HepG2 (cell line): ENCODE data around the gene RNF114. TPM values are rescaled to one million over a fixed set of nuclear protein-coding genes. Genes with fewer than 3 reads are reported as not detected.

Experiments used
- GPBP1L1 ChIP-seq: sonication (generic); formaldehyde crosslinking; IDR thresholded peaks from 2 replicates; pipeline ENCODE4 v1.5.0; 2020; ENCODE audit warnings: mild to moderate bottlenecking, missing genetic modification reagents
- IKZF5 ChIP-seq: IDR thresholded peaks from 2 replicates; pipeline ENCODE4 v1.6.1; 2018; ENCODE audit warnings: missing genetic modification reagents, mild to moderate bottlenecking, missing compliant biosample characterization
- MAX ChIP-seq: IDR thresholded peaks from 2 replicates; pipeline ENCODE4 v1.6.1; 2012; ENCODE audit warnings: inconsistent platforms
- NFYB ChIP-seq: sonication (generic); formaldehyde crosslinking; IDR thresholded peaks from 2 replicates; pipeline ENCODE4 v1.4.0; 2020; ENCODE audit warnings: missing genetic modification reagents
- RFX1 ChIP-seq: fragments of 450-650 bp; IDR thresholded peaks from 2 replicates; pipeline ENCODE4 v1.6.1; 2017
- SMAD9 ChIP-seq: sonication (generic); formaldehyde crosslinking; IDR thresholded peaks from 2 replicates; pipeline ENCODE4 v1.5.1; 2020; ENCODE audit warnings: mild to moderate bottlenecking, missing genetic modification reagents
- SOX6 ChIP-seq, 2 experiments: fragments of 450-650 bp in 1 of 2; sonication (generic) in 1 of 2; formaldehyde crosslinking in 1 of 2; IDR thresholded peaks; 2 replicates each; pipeline versions ENCODE4 v1.4.0 to v1.6.1; 2017 to 2020; ENCODE audit warnings: antibody characterized with exemption in 1 of 2, mild to moderate bottlenecking in 1 of 2, missing genetic modification reagents in 1 of 2
- SRSF4 ChIP-seq: fragments of 200-400 bp; formaldehyde crosslinking; IDR thresholded peaks from one replicate; pipeline ENCODE4 v1.6.1; 2018; ENCODE audit warnings: mild to moderate bottlenecking, low read depth, low read length, moderate library complexity; ENCODE audit not compliant: poor library complexity, severe bottlenecking
- TCF7L2 ChIP-seq: IDR thresholded peaks from 2 replicates; pipeline ENCODE4 v1.6.1; 2011; ENCODE audit warnings: mild to moderate bottlenecking, low read depth, low read length, moderate library complexity
- polyA plus RNA-seq, 8 experiments: library from polyadenylated mRNA; depleted of rRNA in 3 of 8; stranded (reverse) in 7 of 8; unstranded in 1 of 8; fragments of >200 nt; fragmentation: Illumina TruSeq in 4 of 8; extraction: Trizol in 4 of 8; gene quantifications; 2 replicates each; pipeline versions ENCODE4 v1.2.1 to v1.2.3, GENCODE V29; 2011 to 2016; ENCODE audit warnings: low read depth in 4 of 8, missing spikeins in 1 of 8, mixed read lengths in 1 of 8; ENCODE audit not compliant: insufficient read depth in 1 of 8
- total RNA-seq, 5 experiments: library from RNA; depleted of rRNA; stranded (reverse); fragments of >200 nt; fragmentation: Illumina TruSeq; extraction: Trizol; gene quantifications; 2 replicates each; pipeline ENCODE4 v1.2.3, GENCODE V29; 2016; ENCODE audit warnings: low read depth in 1 of 5
- TF ChIP-seq, protein P1 (sequence below): sonication (generic); formaldehyde crosslinking; IDR thresholded peaks from 2 replicates; pipeline ENCODE4 v1.8.1; 2023; ENCODE audit warnings: mild to moderate bottlenecking, missing genetic modification reagents
- TF ChIP-seq, protein P2 (sequence below): IDR thresholded peaks from 2 replicates; pipeline ENCODE4 v1.6.1; 2016; ENCODE audit warnings: low read depth, missing genetic modification reagents, missing compliant biosample characterization
- TF ChIP-seq, protein P3 (sequence below): sonication (generic); formaldehyde crosslinking; IDR thresholded peaks from 2 replicates; pipeline ENCODE4 v1.9.0; 2022; ENCODE audit warnings: low read depth, missing genetic modification reagents
- TF ChIP-seq, protein P4 (sequence below): sonication (generic); formaldehyde crosslinking; IDR thresholded peaks from 2 replicates; pipeline ENCODE4 v1.4.0; 2020; ENCODE audit warnings: mild to moderate bottlenecking, missing genetic modification reagents

The RNF114 gene
- total and polyA plus RNA-seq, 2 of the 13 experiments (the other 11 are each of a cell fraction or from before 2014, with no cell fraction given) = 119 to 126 TPM

- TF ChIP-seq GPBP1L1 (CRISPR knock-in tag) (no peak), TCF7L2 (no peak), SRSF4 (no peak), SOX6 (IDR thresholded peaks at IDR 0.05) (no peak), SOX6 (CRISPR knock-in tag; IDR thresholded peaks at IDR 0.05) (peak; percentile 53), MAX (peak; percentile 99), SMAD9 (CRISPR knock-in tag) (peak; percentile 40; the same call in 1 of the 2 replicates), NFYB (CRISPR knock-in tag) (peak; percentile 67), RFX1 (no peak), IKZF5 (CRISPR knock-in tag) (peak; percentile 62)
- TF ChIP-seq, protein P1, sequence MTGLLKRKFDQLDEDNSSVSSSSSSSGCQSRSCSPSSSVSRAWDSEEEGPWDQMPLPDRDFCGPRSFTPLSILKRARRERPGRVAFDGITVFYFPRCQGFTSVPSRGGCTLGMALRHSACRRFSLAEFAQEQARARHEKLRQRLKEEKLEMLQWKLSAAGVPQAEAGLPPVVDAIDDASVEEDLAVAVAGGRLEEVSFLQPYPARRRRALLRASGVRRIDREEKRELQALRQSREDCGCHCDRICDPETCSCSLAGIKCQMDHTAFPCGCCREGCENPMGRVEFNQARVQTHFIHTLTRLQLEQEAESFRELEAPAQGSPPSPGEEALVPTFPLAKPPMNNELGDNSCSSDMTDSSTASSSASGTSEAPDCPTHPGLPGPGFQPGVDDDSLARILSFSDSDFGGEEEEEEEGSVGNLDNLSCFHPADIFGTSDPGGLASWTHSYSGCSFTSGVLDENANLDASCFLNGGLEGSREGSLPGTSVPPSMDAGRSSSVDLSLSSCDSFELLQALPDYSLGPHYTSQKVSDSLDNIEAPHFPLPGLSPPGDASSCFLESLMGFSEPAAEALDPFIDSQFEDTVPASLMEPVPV = peak; percentile 18; the same call in 1 of the 2 replicates
- TF ChIP-seq, protein P2, sequence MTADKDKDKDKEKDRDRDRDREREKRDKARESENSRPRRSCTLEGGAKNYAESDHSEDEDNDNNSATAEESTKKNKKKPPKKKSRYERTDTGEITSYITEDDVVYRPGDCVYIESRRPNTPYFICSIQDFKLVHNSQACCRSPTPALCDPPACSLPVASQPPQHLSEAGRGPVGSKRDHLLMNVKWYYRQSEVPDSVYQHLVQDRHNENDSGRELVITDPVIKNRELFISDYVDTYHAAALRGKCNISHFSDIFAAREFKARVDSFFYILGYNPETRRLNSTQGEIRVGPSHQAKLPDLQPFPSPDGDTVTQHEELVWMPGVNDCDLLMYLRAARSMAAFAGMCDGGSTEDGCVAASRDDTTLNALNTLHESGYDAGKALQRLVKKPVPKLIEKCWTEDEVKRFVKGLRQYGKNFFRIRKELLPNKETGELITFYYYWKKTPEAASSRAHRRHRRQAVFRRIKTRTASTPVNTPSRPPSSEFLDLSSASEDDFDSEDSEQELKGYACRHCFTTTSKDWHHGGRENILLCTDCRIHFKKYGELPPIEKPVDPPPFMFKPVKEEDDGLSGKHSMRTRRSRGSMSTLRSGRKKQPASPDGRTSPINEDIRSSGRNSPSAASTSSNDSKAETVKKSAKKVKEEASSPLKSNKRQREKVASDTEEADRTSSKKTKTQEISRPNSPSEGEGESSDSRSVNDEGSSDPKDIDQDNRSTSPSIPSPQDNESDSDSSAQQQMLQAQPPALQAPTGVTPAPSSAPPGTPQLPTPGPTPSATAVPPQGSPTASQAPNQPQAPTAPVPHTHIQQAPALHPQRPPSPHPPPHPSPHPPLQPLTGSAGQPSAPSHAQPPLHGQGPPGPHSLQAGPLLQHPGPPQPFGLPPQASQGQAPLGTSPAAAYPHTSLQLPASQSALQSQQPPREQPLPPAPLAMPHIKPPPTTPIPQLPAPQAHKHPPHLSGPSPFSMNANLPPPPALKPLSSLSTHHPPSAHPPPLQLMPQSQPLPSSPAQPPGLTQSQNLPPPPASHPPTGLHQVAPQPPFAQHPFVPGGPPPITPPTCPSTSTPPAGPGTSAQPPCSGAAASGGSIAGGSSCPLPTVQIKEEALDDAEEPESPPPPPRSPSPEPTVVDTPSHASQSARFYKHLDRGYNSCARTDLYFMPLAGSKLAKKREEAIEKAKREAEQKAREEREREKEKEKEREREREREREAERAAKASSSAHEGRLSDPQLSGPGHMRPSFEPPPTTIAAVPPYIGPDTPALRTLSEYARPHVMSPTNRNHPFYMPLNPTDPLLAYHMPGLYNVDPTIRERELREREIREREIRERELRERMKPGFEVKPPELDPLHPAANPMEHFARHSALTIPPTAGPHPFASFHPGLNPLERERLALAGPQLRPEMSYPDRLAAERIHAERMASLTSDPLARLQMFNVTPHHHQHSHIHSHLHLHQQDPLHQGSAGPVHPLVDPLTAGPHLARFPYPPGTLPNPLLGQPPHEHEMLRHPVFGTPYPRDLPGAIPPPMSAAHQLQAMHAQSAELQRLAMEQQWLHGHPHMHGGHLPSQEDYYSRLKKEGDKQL (CRISPR knock-in tag) = peak; percentile 71; the same call in 1 of the 2 replicates
- TF ChIP-seq, protein P3, sequence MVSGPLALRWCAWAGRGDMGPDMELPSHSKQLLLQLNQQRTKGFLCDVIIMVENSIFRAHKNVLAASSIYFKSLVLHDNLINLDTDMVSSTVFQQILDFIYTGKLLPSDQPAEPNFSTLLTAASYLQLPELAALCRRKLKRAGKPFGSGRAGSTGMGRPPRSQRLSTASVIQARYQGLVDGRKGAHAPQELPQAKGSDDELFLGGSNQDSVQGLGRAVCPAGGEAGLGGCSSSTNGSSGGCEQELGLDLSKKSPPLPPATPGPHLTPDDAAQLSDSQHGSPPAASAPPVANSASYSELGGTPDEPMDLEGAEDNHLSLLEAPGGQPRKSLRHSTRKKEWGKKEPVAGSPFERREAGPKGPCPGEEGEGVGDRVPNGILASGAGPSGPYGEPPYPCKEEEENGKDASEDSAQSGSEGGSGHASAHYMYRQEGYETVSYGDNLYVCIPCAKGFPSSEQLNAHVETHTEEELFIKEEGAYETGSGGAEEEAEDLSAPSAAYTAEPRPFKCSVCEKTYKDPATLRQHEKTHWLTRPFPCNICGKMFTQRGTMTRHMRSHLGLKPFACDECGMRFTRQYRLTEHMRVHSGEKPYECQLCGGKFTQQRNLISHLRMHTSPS (CRISPR knock-in tag) = peak; percentile 67
- TF ChIP-seq, protein P4, sequence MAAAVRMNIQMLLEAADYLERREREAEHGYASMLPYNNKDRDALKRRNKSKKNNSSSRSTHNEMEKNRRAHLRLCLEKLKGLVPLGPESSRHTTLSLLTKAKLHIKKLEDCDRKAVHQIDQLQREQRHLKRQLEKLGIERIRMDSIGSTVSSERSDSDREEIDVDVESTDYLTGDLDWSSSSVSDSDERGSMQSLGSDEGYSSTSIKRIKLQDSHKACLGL (CRISPR knock-in tag) = peak; percentile 92
These were observed 46.3 kb downstream of the RNF114 start, which contains the start of gene SNAI1 (continued) for GRCh38 chr20:49982346-49983122.
